A673 (cell line): ENCODE measurements around the gene AMOTL1. TPM values are rescaled to one million over a fixed set of nuclear protein-coding genes. Genes with fewer than 3 reads are reported as not detected.

Experiments
- BruUV-seq: library from RNA; stranded (reverse); fragments of 400-500 nt; replicated peaks from 2 replicates; lab custom pipeline; 2021; lab: Mats Ljungman, UMichigan
- CTCF ChIA-PET: fragments of 300-600 bp; sonication (Branson Sonifier 250); formaldehyde crosslinking; loops from one replicate; lab custom pipeline; 2022; ENCODE audit warnings: antibody characterized with exemption; lab: Charles Lee
- POLR2A ChIA-PET: fragments of 300-600 bp; sonication (Branson Sonifier 250); formaldehyde crosslinking; loops from one replicate; lab custom pipeline; 2022; ENCODE audit warnings: antibody characterized with exemption; ENCODE audit not compliant: low non-redundant PET; lab: Charles Lee
- DNase-seq: peaks from one replicate; pipeline ENCODE4 v3.0.0-alpha.2; 2015; ENCODE audit warnings: low spot score
- H3K27ac ChIP-seq: fragments of 200-600 bp; sonication (generic); 2 replicates; pipeline ENCODE4 v1.5.1; 2016; ENCODE audit warnings: mixed run types, low read depth, mild to moderate bottlenecking, mixed read lengths, antibody characterized with exemption, low read length; ENCODE audit not compliant: poor library complexity, severe bottlenecking
- H3K27me3 ChIP-seq: fragments of 200-600 bp; sonication (generic); replicated peaks from 2 replicates; pipeline ENCODE4 v1.6.1; 2017; ENCODE audit warnings: mixed run types, low read depth, mild to moderate bottlenecking, mixed read lengths, antibody characterized with exemption, low read length; ENCODE audit not compliant: insufficient read depth, poor library complexity
- H3K36me3 ChIP-seq: fragments of 200-600 bp; sonication (generic); 2 replicates; pipeline ENCODE4 v1.6.1; 2016; ENCODE audit warnings: mixed run types, mild to moderate bottlenecking, mixed read lengths, antibody characterized with exemption, low read length; ENCODE audit not compliant: insufficient read depth, poor library complexity, severe bottlenecking
- H3K4me1 ChIP-seq: fragments of 200-600 bp; sonication (generic); 2 replicates; pipeline ENCODE4 v1.6.1; 2017; ENCODE audit warnings: mixed run types, mild to moderate bottlenecking, mixed read lengths, antibody characterized with exemption, low read length; ENCODE audit not compliant: insufficient read depth, poor library complexity, severe bottlenecking
- H3K4me3 ChIP-seq: fragments of 200-600 bp; sonication (generic); 2 replicates; pipeline ENCODE4 v1.5.1; 2016; ENCODE audit warnings: low read depth, mixed run types, mild to moderate bottlenecking, mixed read lengths, low read length; ENCODE audit not compliant: poor library complexity, severe bottlenecking
- H3K9me3 ChIP-seq: fragments of 200-600 bp; sonication (generic); 2 replicates; pipeline ENCODE4 v1.6.1; 2016; ENCODE audit warnings: mixed run types, low read depth, mild to moderate bottlenecking, mixed read lengths, antibody characterized with exemption, low read length; ENCODE audit not compliant: poor library complexity, severe bottlenecking
- EZH2 ChIP-seq: fragments of 200-600 bp; sonication (generic); IDR thresholded peaks from 2 replicates; pipeline ENCODE4 v1.6.1; 2017; ENCODE audit warnings: borderline replicate concordance, low read depth, mild to moderate bottlenecking, mixed read lengths, antibody characterized with exemption, low read length; ENCODE audit not compliant: poor library complexity, severe bottlenecking
- intact Hi-C: fragments of 100-400 bp; cut with micrococcal nuclease; formaldehyde crosslinking; loops from one replicate; pipeline ENCODE4 v1.10.0; 2022; ENCODE audit not compliant: unreplicated experiment
- total RNA-seq: library from RNA; stranded (reverse); gene quantifications from 2 replicates; pipeline ENCODE4 v1.2.3, GENCODE V29; 2021
- TF ChIP-seq, protein P1 (sequence below): fragments of 300-800, 200-600 bp; sonication (generic); conservative IDR thresholded peaks from 2 replicates; pipeline ENCODE4 v1.5.1; 2017; ENCODE audit warnings: low read depth, mild to moderate bottlenecking, antibody characterized with exemption, low read length, moderate library complexity, mixed read lengths

The AMOTL1 gene
- total RNA-seq, 1 experiment from 2014 or later: 68.5 TPM

DNA sequence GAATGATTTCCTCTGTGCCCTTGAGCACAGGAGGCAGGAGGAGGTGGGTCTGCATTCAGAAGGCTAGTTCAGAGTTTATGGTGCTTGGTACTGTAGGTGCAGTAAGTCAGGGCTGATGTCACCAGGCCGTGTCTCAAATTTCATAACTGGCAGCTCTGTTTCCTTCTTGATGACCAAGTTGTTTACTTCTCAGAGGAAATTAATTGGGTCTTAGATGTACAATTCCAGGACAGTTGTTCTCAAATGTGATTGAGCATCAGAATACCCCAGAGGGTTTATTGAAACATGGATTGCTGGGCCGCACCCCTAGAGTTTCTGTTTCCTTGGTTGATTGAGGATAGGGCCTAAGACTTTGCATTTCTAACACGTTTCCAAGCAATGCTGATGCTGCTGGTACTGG, 6.2 kb downstream of the AMOTL1 start:
- intact Hi-C loops: loop anchor here (10.0 kb wide), 1 partner anchor 290 kb away; the partner anchor contains the start of gene SRSF8
- peaks cover 35% of the 10 kb centered on the region for H3K4me1 ChIP-seq
- ChIA-PET CTCF (no interaction called here), POLR2A (no interaction called here)
- no peak overlapping the region for H3K4me3 ChIP-seq
- no TSS peak for BruUV-seq
- no peak for TF ChIP-seq EZH2
- TF ChIP-seq, protein P1, sequence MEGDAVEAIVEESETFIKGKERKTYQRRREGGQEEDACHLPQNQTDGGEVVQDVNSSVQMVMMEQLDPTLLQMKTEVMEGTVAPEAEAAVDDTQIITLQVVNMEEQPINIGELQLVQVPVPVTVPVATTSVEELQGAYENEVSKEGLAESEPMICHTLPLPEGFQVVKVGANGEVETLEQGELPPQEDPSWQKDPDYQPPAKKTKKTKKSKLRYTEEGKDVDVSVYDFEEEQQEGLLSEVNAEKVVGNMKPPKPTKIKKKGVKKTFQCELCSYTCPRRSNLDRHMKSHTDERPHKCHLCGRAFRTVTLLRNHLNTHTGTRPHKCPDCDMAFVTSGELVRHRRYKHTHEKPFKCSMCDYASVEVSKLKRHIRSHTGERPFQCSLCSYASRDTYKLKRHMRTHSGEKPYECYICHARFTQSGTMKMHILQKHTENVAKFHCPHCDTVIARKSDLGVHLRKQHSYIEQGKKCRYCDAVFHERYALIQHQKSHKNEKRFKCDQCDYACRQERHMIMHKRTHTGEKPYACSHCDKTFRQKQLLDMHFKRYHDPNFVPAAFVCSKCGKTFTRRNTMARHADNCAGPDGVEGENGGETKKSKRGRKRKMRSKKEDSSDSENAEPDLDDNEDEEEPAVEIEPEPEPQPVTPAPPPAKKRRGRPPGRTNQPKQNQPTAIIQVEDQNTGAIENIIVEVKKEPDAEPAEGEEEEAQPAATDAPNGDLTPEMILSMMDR: no peak
- H3K27me3 ChIP-seq: no peaks in the 10 kb centered on the region
- DNase-seq: no peak
- H3K36me3 ChIP-seq: no peaks in the 10 kb centered on the region
- H3K9me3 ChIP-seq: no peaks in the 10 kb centered on the region
- H3K27ac ChIP-seq: no peak overlapping the region

DNA sequence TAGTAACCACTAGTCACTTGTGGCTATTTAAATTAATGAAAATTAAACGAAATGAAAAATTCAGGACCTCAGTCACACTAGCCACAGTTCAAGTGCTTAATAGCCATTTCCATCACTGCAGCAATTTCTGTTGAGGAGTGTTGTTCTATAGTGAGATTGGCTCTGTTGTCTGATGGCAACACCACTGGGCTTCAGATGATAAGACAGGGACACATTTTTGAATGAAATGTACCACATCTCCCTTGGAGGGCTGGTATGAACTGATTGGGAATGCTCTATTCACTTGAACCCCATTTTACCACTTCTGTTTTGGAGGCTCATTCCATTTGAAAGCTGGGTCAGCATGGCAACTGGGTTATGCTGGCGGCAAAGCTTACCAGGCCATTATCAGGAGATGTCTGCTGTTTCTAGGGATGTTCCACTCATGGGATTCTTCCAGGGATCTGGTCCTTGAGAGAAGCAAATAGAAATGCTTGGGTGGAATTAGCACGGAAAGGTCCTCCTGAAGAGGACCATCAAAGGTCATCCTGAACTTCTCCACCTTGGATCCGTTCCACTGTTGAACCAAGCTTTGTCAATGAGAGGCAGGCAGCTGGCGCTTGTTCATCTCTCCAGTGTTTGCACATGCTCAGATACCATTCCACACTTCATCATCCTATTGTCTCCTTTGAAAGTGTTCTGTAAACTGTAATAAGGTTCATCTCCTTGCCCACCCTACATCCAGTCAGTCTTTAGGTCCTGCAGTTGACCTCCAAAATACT, 7.6 kb downstream of the AMOTL1 start:
- TF ChIP-seq, protein P1: no peak
- peaks cover 29% of the 10 kb centered on the region for H3K4me1 ChIP-seq
- no peak overlapping the region for H3K27ac ChIP-seq
- intact Hi-C loops: loop anchor here (10.0 kb wide), 1 partner anchor 289 kb away; the partner anchor contains the start of gene SRSF8
- H3K4me3 ChIP-seq: no peak overlapping the region
- BruUV-seq: no TSS peak
- H3K9me3 ChIP-seq: no peaks in the 10 kb centered on the region
- H3K27me3 ChIP-seq: no peaks in the 10 kb centered on the region
- no peak for DNase-seq
- POLR2A ChIA-PET: no interaction called here
- CTCF ChIA-PET: no interaction called here
- no peaks in the 10 kb centered on the region for H3K36me3 ChIP-seq

DNA sequence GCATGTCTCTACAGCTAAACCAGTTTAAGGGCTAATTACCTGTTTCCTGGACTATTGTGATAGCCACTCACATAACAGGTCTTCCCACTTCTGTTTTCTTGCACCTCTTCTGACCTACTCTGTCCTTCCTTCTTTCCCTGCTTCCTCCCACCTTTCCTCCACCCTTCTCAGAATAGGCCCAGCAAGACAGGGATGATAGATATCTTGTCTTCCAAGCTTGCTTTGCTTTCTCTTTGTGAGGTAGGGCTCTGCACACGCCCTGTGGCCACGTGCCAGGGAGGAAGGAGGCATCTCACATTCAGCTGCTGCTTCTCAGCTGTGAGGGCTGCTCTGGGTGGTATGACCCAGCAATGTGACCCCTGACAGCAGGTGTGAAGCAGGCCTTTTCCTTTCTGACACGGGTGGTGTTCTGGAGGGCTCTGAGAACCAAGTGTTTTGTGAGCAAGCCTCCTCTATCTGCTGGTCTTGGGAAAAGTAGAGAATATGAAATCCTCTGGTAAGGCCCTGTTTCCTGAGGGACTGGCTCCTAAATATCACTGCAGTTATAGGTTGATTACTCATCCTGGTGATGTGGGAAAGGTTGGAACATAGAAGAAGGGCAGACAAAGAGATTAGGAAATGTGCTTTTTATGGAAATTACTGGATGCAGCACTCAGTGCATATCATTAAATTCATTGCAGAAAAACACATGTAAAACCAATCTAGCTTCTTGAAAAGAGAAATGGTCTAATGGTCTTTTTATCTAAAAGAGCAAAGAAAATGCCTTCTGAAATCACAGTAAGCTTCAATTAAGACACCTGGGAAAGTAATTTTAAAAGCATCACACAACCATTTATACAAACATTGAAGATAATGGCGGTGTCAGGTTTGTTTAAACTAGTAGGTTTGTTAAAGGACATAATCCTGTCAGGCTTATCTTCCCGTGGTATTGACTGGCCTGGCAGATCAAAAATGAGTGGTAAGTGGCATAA, 8.5 kb downstream of the AMOTL1 start:
- TF ChIP-seq EZH2: no peak
- TF ChIP-seq, protein P1: no peak
- no TSS peak for BruUV-seq
- POLR2A ChIA-PET: no interaction called here
- Histone ChIP-seq H3K27me3 (no peaks in the 10 kb centered on the region), H3K4me3 (no peak overlapping the region), H3K9me3 (no peaks in the 10 kb centered on the region), H3K4me1 (peaks cover 28% of the 10 kb centered on the region), H3K36me3 (no peaks in the 10 kb centered on the region), H3K27ac (no peak overlapping the region)
- intact Hi-C loops: loop anchor here (10.0 kb wide), 1 partner anchor 288 kb away; the partner anchor contains the start of gene SRSF8
- CTCF ChIA-PET: no interaction called here
- peak; percentile 77 for DNase-seq
